ENCODE results near the gene KTI12. TPM values are rescaled to one million over a fixed set of nuclear protein-coding genes. Genes with fewer than 3 reads are reported as not detected.
"Not testable (repeated sequence)": the region's sequence is repeated elsewhere in the genome, so short reads cannot be mapped to it uniquely, and the experiment has no call there.

The KTI12 gene
- total RNA-seq, 1 donor from 2014 or later, result 7.3 TPM

DNA sequence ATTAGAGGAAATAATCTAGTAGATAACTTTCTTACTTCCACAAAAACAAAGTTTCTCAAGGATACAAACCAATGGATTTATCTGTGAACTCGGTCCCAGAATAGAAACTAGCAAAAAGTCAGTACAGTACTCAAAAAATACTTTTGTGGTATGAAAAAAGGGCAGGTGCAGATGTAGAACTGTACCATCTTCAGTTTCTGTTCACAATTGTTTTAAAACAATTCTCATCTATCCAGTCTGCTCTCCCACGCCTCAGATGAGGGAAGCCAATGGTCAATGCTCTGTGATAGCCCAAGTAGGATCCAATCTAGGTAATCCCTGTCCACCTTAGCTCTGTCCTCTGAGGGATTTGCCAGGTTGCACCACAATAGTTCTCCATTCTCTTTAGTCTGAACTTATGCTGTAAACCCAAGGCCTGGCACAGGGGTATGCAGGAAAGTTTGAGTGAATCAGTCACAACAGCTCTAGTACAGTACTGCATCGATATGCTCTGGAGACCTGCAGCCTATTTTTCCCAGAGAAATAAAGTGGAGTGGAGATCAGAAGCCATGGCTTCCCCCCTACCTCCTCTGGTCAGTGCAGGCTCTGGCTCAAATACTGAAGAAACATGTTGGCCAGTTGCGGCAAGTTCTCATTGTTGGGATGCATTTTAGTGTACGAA lies 1.4 kb downstream of the KTI12 start:
- no peaks in the 10 kb centered on the region for H3K9me3 ChIP-seq
- no peak for TF ChIP-seq CTCF (IDR thresholded peaks at IDR 0.05)
- H3K4me3 ChIP-seq, result peak overlapping the region; percentile 81
- DNase-seq, result no peak
- H3K27me3 ChIP-seq, result no peaks in the 10 kb centered on the region
- intact Hi-C loops (cut with DNase I), result no loop called here
- H3K36me3 ChIP-seq, result peaks cover 3% of the 10 kb centered on the region
- peaks cover 22% of the 10 kb centered on the region for H3K4me1 ChIP-seq
- no peak for ATAC-seq
- peak overlapping the region; percentile 92 for H3K27ac ChIP-seq

- DNase-seq; ATAC-seq; H3K4me3 ChIP-seq; intact Hi-C loops (cut with DNase I); H3K9me3 ChIP-seq; H3K27ac ChIP-seq; H3K27me3 ChIP-seq: not testable (repeated sequence)
- Histone ChIP-seq H3K36me3 (peaks cover 22% of the 10 kb centered on the region), H3K4me1 (peaks cover 21% of the 10 kb centered on the region)
Observed at GRCh38 chr1:52028839-52029238, 4.8 kb downstream of the KTI12 start.

GRCh38 chr1:52028328-52028727 lies 5.3 kb downstream of the KTI12 start:
- DNase-seq, result no peak
- Histone ChIP-seq H3K27me3 (no peaks in the 10 kb centered on the region), H3K9me3 (no peaks in the 10 kb centered on the region), H3K4me3 (no peak overlapping the region), H3K36me3 (peaks cover 27% of the 10 kb centered on the region), H3K4me1 (peaks cover 21% of the 10 kb centered on the region), H3K27ac (no peak overlapping the region)
- intact Hi-C loops (cut with DNase I), result no loop called here
- ATAC-seq, result no peak
- no peak for TF ChIP-seq CTCF (IDR thresholded peaks at IDR 0.05)

GRCh38 chr1:52026278-52026677 lies 7.3 kb downstream of the KTI12 start:
- H3K36me3 ChIP-seq, result peaks cover 45% of the 10 kb centered on the region
- no peak overlapping the region for H3K4me3 ChIP-seq
- DNase-seq, result no peak
- intact Hi-C loops (cut with DNase I), result no loop called here
- H3K27me3 ChIP-seq, result no peaks in the 10 kb centered on the region
- no peaks in the 10 kb centered on the region for H3K9me3 ChIP-seq
- peaks cover 6% of the 10 kb centered on the region for H3K4me1 ChIP-seq
- no peak for TF ChIP-seq CTCF (IDR thresholded peaks at IDR 0.05)
- H3K27ac ChIP-seq, result no peak overlapping the region
- ATAC-seq, result no peak

- no peak overlapping the region for H3K27ac ChIP-seq
- peaks cover 59% of the 10 kb centered on the region for H3K36me3 ChIP-seq
- ATAC-seq (no peak), DNase-seq (no peak)
- H3K4me1 ChIP-seq, result no peaks in the 10 kb centered on the region
- TF ChIP-seq CTCF (IDR thresholded peaks at IDR 0.05), result no peak
- no peaks in the 10 kb centered on the region for H3K9me3 ChIP-seq
- intact Hi-C loops (cut with DNase I), result no loop called here
- H3K27me3 ChIP-seq, result no peaks in the 10 kb centered on the region
- no peak overlapping the region for H3K4me3 ChIP-seq
Observed at GRCh38 chr1:52022133-52022532, 11.5 kb downstream of the KTI12 start.

DNA sequence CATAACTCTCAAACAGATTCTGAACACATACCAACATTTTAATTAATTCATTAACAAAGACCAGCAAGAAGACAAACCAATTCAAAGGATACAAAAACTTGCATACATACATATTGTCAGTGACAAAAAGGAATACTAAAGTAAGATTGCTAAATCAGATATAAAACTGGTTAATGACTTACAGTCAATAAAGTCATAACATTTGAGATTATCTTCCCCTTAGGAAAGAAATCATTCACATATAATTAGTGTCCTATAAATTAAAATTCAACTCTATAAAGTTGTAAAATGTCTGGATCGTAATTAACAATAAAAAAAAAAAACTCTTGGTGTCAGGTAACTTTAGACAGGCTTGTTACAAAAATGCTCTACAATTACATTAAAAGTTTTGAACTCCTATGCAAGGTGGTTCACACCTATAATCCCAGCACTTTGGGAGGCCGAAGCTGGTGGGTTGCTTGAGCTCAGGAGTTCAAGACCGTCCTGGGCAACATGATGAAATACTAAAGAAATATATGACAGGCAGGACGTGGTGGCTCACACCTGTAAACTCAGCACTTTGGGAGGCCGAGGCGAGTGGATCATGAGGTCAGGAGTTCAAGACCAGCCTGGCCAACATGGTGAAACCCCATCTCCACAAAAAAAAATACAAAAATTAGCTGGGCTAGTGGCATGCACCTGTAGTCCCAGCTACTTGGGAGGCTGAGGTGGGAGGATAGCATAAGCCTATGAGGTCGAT lies 25.4 kb downstream of the KTI12 start:
- no peak overlapping the region for H3K27ac ChIP-seq
- no peaks in the 10 kb centered on the region for H3K4me1 ChIP-seq
- DNase-seq (no peak), ATAC-seq (no peak)
- no peak overlapping the region for H3K4me3 ChIP-seq
- peaks cover 23% of the 10 kb centered on the region for H3K27me3 ChIP-seq
- intact Hi-C loops (cut with DNase I), result no loop called here
- no peaks in the 10 kb centered on the region for H3K36me3 ChIP-seq
- H3K9me3 ChIP-seq, result no peaks in the 10 kb centered on the region
- no peak for TF ChIP-seq CTCF (IDR thresholded peaks at IDR 0.05)

Data from upper lobe of right lung (tissue), 1 donor.